Endometrial microvascular endothelial cells (primary cell): ENCODE data around the gene FBN3. TPM values are rescaled to one million over a fixed set of nuclear protein-coding genes. Genes with fewer than 3 reads are reported as not detected.

ENCODE experiments used
- in situ Hi-C: cut with HindIII; loops from 2 replicates; pipeline ENCODE4 v1.10.0; 2017; ENCODE audit warnings: low sequenced_read_pairs, low pct_unique_long_range_greater_than_20kb; ENCODE audit errors: inconsistent ontology term
- total RNA-seq: library from RNA; depleted of rRNA; stranded (reverse); fragments of >200 nt; gene quantifications from one replicate; pipeline ENCODE4 v1.2.3, GENCODE V29; 2015; ENCODE audit errors: inconsistent ontology term

FBN3 gene
- total RNA-seq, 1 donor from 2014 or later, result not detected

GRCh38 chr19:8097681-8098567 is 51.5 kb downstream of the FBN3 start:
- in situ Hi-C loops, result no loop called here

GRCh38 chr19:8097198-8097597 is 52.2 kb downstream of the FBN3 start:
- in situ Hi-C loops, result no loop called here

GRCh38 chr19:8096071-8096470 is 53.3 kb downstream of the FBN3 start:
- in situ Hi-C loops, result no loop called here

GRCh38 chr19:8095354-8095886 is 54.0 kb downstream of the FBN3 start:
- in situ Hi-C loops, result no loop called here

GRCh38 chr19:8094336-8094735 is 55.1 kb downstream of the FBN3 start:
- in situ Hi-C loops, result no loop called here

GRCh38 chr19:8093740-8094139 is 55.7 kb downstream of the FBN3 start:
- in situ Hi-C loops, result no loop called here

GRCh38 chr19:8090950-8091349 is 58.4 kb downstream of the FBN3 start:
- in situ Hi-C loops, result no loop called here

- in situ Hi-C loops, result no loop called here
These were observed 59.5 kb downstream of the FBN3 start for GRCh38 chr19:8089664-8090601.

GRCh38 chr19:8088752-8089663 is 60.4 kb downstream of the FBN3 start:
- in situ Hi-C loops, result no loop called here

- in situ Hi-C loops, result no loop called here
These were observed 61.5 kb downstream of the FBN3 start for GRCh38 chr19:8087876-8088275.

GRCh38 chr19:8086849-8087248 is 62.5 kb downstream of the FBN3 start:
- in situ Hi-C loops, result no loop called here

GRCh38 chr19:8085598-8086408 is 63.6 kb downstream of the FBN3 start:
- in situ Hi-C loops, result no loop called here

- in situ Hi-C loops, result no loop called here
These were observed 65.2 kb downstream of the FBN3 start for GRCh38 chr19:8084152-8084551.

GRCh38 chr19:8083141-8083540 is 66.3 kb downstream of the FBN3 start:
- in situ Hi-C loops, result no loop called here

- in situ Hi-C loops, result no loop called here
These were observed 67.5 kb downstream of the FBN3 start for GRCh38 chr19:8081569-8082550.

GRCh38 chr19:8080832-8081231 is 68.6 kb downstream of the FBN3 start:
- in situ Hi-C loops, result no loop called here

GRCh38 chr19:8079988-8080387 is 69.4 kb downstream of the FBN3 start:
- in situ Hi-C loops, result no loop called here
